ENCODE data around the gene IKZF1. TPM values are rescaled to one million over a fixed set of nuclear protein-coding genes. Genes with fewer than 3 reads are reported as not detected.

The IKZF1 gene
- total and polyA plus RNA-seq, 2 of the 13 experiments (the other 11 are each of a cell fraction or from before 2014, with no cell fraction given) = not detected

- peak; percentile 38; the same call in 1 of the 2 replicates for TF ChIP-seq ZNF772 (CRISPR knock-in tag; IDR thresholded peaks at IDR 0.05)
- TF ChIP-seq HNRNPUL1 (IDR thresholded peaks at IDR 0.05; ENCODE audit: low read depth, low read length) = no peak
- TF ChIP-seq LCORL (IDR thresholded peaks at IDR 0.05) = no peak
- peak; percentile 68 for TF ChIP-seq LCORL (CRISPR knock-in tag; IDR thresholded peaks at IDR 0.05)
- no peak for TF ChIP-seq ATF1 (CRISPR knock-in tag; IDR thresholded peaks at IDR 0.05)
- no peak for TF ChIP-seq ONECUT2 (CRISPR knock-in tag; IDR thresholded peaks at IDR 0.05)
- TF ChIP-seq SPEN (CRISPR knock-in tag; IDR thresholded peaks at IDR 0.05; ENCODE audit: low read depth) = peak; percentile 99
- peak; percentile 33; the same call in 1 of the 2 replicates for TF ChIP-seq ZNF292 (CRISPR knock-in tag; IDR thresholded peaks at IDR 0.05; ENCODE audit: borderline replicate concordance, low read depth)
- no peak for TF ChIP-seq PBX2 (CRISPR knock-in tag; IDR thresholded peaks at IDR 0.05)
- peak; percentile 55; the same call in 1 of the 2 replicates for TF ChIP-seq NCOA1 (CRISPR knock-in tag; IDR thresholded peaks at IDR 0.05)
- peak; percentile 41; the same call in 1 of the 2 replicates for TF ChIP-seq ZBTB7B (CRISPR knock-in tag; IDR thresholded peaks at IDR 0.05)
- TF ChIP-seq SMC3 (IDR thresholded peaks at IDR 0.05; ENCODE audit: low read length) = no peak
- TF ChIP-seq SMAD3 (CRISPR knock-in tag; IDR thresholded peaks at IDR 0.05) = no peak
- TF ChIP-seq SOX5 (CRISPR knock-in tag; IDR thresholded peaks at IDR 0.05; ENCODE audit: borderline replicate concordance) = no peak
- TF ChIP-seq ZBTB3 (CRISPR knock-in tag; IDR thresholded peaks at IDR 0.05; ENCODE audit: borderline replicate concordance, low read depth) = no peak
- TF ChIP-seq SAP130 (CRISPR knock-in tag; IDR thresholded peaks at IDR 0.05; ENCODE audit: low read depth) = peak; percentile 97
- TF ChIP-seq ZFY (CRISPR knock-in tag; IDR thresholded peaks at IDR 0.05) = peak; percentile 97
- TF ChIP-seq TOPORS (CRISPR knock-in tag; IDR thresholded peaks at IDR 0.05) = peak; percentile 65; the same call in 1 of the 2 replicates
- no peak for TF ChIP-seq ZFP62 (CRISPR knock-in tag; IDR thresholded peaks at IDR 0.05)
- TF ChIP-seq PAX8 (CRISPR knock-in tag; IDR thresholded peaks at IDR 0.05; ENCODE audit: borderline replicate concordance) = no peak
- peak; percentile 86; the same call in 1 of the 2 replicates for TF ChIP-seq ZFP41 (CRISPR knock-in tag; IDR thresholded peaks at IDR 0.05; ENCODE audit: borderline replicate concordance)
- peak; percentile 88 for TF ChIP-seq SALL1 (CRISPR knock-in tag; IDR thresholded peaks at IDR 0.05)
- no peak for TF ChIP-seq ZSCAN30 (CRISPR knock-in tag; IDR thresholded peaks at IDR 0.05)
- peak; percentile 81 for TF ChIP-seq ZNF451 (CRISPR knock-in tag; IDR thresholded peaks at IDR 0.05)
- TF ChIP-seq KLF15 (CRISPR knock-in tag; IDR thresholded peaks at IDR 0.05; ENCODE audit: borderline replicate concordance) = 0 out of 2 replicates have a peak, but pooled peaks have one; percentile 50
- TF ChIP-seq SKI (IDR thresholded peaks at IDR 0.05; ENCODE audit: partially characterized antibody) = no peak
- TF ChIP-seq ZNF232 (CRISPR knock-in tag; IDR thresholded peaks at IDR 0.05; ENCODE audit: borderline replicate concordance) = peak; percentile 67; the same call in 1 of the 2 replicates
- no peak for TF ChIP-seq ZNF33A (CRISPR knock-in tag; IDR thresholded peaks at IDR 0.05; ENCODE audit: borderline replicate concordance)
- TF ChIP-seq ZNF432 (CRISPR knock-in tag; IDR thresholded peaks at IDR 0.05; ENCODE audit: borderline replicate concordance) = no peak
- TF ChIP-seq ZNF552 (CRISPR knock-in tag; IDR thresholded peaks at IDR 0.05; ENCODE audit: borderline replicate concordance) = 0 out of 2 replicates have a peak, but pooled peaks have one; percentile 63
- no peak for TF ChIP-seq ZNF878 (CRISPR knock-in tag; IDR thresholded peaks at IDR 0.05)
- peak; percentile 58; the same call in 1 of the 2 replicates for TF ChIP-seq HOXD1 (CRISPR knock-in tag; IDR thresholded peaks at IDR 0.05)
- TF ChIP-seq TAF1 (CRISPR knock-in tag; IDR thresholded peaks at IDR 0.05) = peak; percentile 77
- TF ChIP-seq DNMT1 (CRISPR knock-in tag; IDR thresholded peaks at IDR 0.05) = peak; percentile 86; the same call in 1 of the 2 replicates
Observed at GRCh38 chr7:50449881-50450589, 145.5 kb downstream of the IKZF1 start, which contains the start of gene FIGNL1 (continued).
